Suppressor macrophage treated with lipopolysaccharide for 1 hour (primary cell): ENCODE results near the gene SBK3.
"Not testable (repeated sequence)": the region's sequence is repeated elsewhere in the genome, so short reads cannot be mapped to it uniquely, and the experiment has no call there.

Source experiments
- DNase-seq, 3 donors: peaks; one replicate each; pipeline ENCODE4 v3.0.0-alpha.2; 2020 to 2022

SBK3 gene

GRCh38 chr19:55573929-55574328 is 28.6 kb upstream of the SBK3 start:
- DNase-seq, result not testable (repeated sequence)

GRCh38 chr19:55569477-55569876 is 24.1 kb upstream of the SBK3 start:
- DNase-seq, result not testable (repeated sequence)

GRCh38 chr19:55567708-55568328 is 22.5 kb upstream of the SBK3 start:
- DNase-seq, result no peak

- no peak for DNase-seq
Observed at GRCh38 chr19:55566823-55567222, 21.5 kb upstream of the SBK3 start.

GRCh38 chr19:55563261-55563690 is 17.9 kb upstream of the SBK3 start:
- DNase-seq, result no peak

GRCh38 chr19:55559684-55560083 is 14.3 kb upstream of the SBK3 start:
- no peak for DNase-seq

GRCh38 chr19:55554741-55555152 is 9.4 kb upstream of the SBK3 start:
- DNase-seq, result no peak

- DNase-seq, result no peak
Observed at GRCh38 chr19:55554302-55554701, 9.0 kb upstream of the SBK3 start.

GRCh38 chr19:55553217-55554182 is 8.2 kb upstream of the SBK3 start:
- no peak for DNase-seq

GRCh38 chr19:55552620-55553019 is 7.3 kb upstream of the SBK3 start:
- no peak for DNase-seq

GRCh38 chr19:55552206-55552605 is 6.9 kb upstream of the SBK3 start:
- no peak for DNase-seq

GRCh38 chr19:55550321-55550650 is 4.9 kb upstream of the SBK3 start:
- DNase-seq, result no peak

- DNase-seq, result peak in 1 of 3 donors; percentile 53
Observed at GRCh38 chr19:55549500-55550320, 4.4 kb upstream of the SBK3 start.

GRCh38 chr19:55546822-55547614 is 1.7 kb upstream of the SBK3 start:
- peak; percentile 83 to 90 (median 90) for DNase-seq

GRCh38 chr19:55546011-55546410 is 668 bp upstream of the SBK3 start:
- DNase-seq, result no peak

GRCh38 chr19:55544776-55545439 is 435 bp downstream of the SBK3 start:
- no peak for DNase-seq

GRCh38 chr19:55544014-55544413 is 1.3 kb downstream of the SBK3 start:
- no peak for DNase-seq

- no peak for DNase-seq
Observed at GRCh38 chr19:55543567-55543966, 1.8 kb downstream of the SBK3 start.

- no peak for DNase-seq
Observed at GRCh38 chr19:55542292-55542855, 3.0 kb downstream of the SBK3 start.

- DNase-seq, result no peak
Observed at GRCh38 chr19:55541091-55541490, 4.3 kb downstream of the SBK3 start.

GRCh38 chr19:55540619-55541018 is 4.7 kb downstream of the SBK3 start:
- no peak for DNase-seq
